Lower lobe of right lung (tissue), 2 donors: ENCODE results near the gene PARVG. TPM values are rescaled to one million over a fixed set of nuclear protein-coding genes. Genes with fewer than 3 reads are reported as not detected.

Experiments
- ATAC-seq, 2 donors: fragments of 200-7000 bp; cut with Tn5 transposase; one replicate each; pipeline ENCODE4 v1.9.1; 2020 to 2022; ENCODE audit warnings: mild to moderate bottlenecking in 2 of 2, moderate library complexity in 2 of 2
- DNase-seq: peaks from one replicate; pipeline ENCODE4 v3.0.0-alpha.2; 2020
- H3K27ac ChIP-seq: fragments of 200-600 bp; one replicate; pipeline ENCODE4 v1.8.0; 2022
- H3K27me3 ChIP-seq: fragments of 200-600 bp; one replicate; pipeline ENCODE4 v1.8.0; 2022; ENCODE audit warnings: low read depth
- H3K36me3 ChIP-seq: fragments of 200-600 bp; one replicate; pipeline ENCODE4 v1.8.0; 2022; ENCODE audit warnings: mild to moderate bottlenecking
- H3K4me1 ChIP-seq: fragments of 200-600 bp; one replicate; pipeline ENCODE4 v1.8.0; 2022
- H3K4me3 ChIP-seq: fragments of 200-600 bp; one replicate; pipeline ENCODE4 v1.8.0; 2022; ENCODE audit warnings: mild to moderate bottlenecking
- H3K9me3 ChIP-seq: fragments of 200-600 bp; one replicate; pipeline ENCODE4 v1.8.0; 2022
- CTCF ChIP-seq: fragments of 200-600 bp; IDR thresholded peaks from one replicate; pipeline ENCODE4 v1.8.0; 2022; ENCODE audit warnings: antibody characterized with exemption, mild to moderate bottlenecking
- intact Hi-C: fragments of 100-400 bp; cut with DNase I; formaldehyde crosslinking; loops from one replicate; pipeline ENCODE4 v1.11.0; 2022
- total RNA-seq: library from RNA; stranded (reverse); fragmentation: NEBNext Ultra II Directional; extraction: Animal tissue kit (Norgen Biotek cat#: 25700); gene quantifications from one replicate; pipeline ENCODE4 v1.2.1, GENCODE V29; 2021
- donor health status: DM: no; HTN: yes; CAD: no; lungs with severe emphysema.

PARVG gene
- total RNA-seq, 1 donor from 2014 or later, result 96.2 TPM

- intact Hi-C loops, result no loop called here
- H3K27me3 ChIP-seq, result peaks cover 3% of the 10 kb centered on the region
- no peak overlapping the region for H3K4me3 ChIP-seq
- no peak overlapping the region for H3K27ac ChIP-seq
- no peaks in the 10 kb centered on the region for H3K36me3 ChIP-seq
- DNase-seq (no peak), ATAC-seq (no peak)
- H3K4me1 ChIP-seq, result no peaks in the 10 kb centered on the region
- peaks cover 13% of the 10 kb centered on the region for H3K9me3 ChIP-seq
- no peak for TF ChIP-seq CTCF
Measured at GRCh38 chr22:44213489-44214043, 32.8 kb downstream of the PARVG start.

DNA sequence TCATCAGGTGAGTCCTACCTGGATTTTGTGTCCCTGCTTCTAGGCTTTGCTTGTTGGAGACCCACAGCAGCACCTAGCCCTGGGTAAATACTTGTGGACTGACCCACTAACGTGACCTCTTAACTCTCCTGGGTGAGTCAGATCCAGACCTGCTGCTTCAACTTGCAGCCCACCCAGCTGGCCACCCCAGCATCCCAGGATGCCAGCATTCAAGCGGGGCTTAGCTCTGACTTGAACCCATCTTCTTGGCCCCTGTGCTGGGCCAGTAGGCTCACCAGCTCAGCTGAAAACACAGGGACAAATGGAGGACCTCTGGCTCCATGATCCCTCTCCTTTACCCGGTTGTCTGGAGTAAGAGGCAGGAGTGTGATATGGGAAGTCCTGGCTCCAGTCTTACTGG, 33.5 kb downstream of the PARVG start:
- no peak overlapping the region for H3K4me3 ChIP-seq
- no peak for TF ChIP-seq CTCF
- intact Hi-C loops, result no loop called here
- peaks cover 13% of the 10 kb centered on the region for H3K9me3 ChIP-seq
- no peak overlapping the region for H3K27ac ChIP-seq
- ATAC-seq (no peak), DNase-seq (no peak)
- H3K4me1 ChIP-seq, result no peaks in the 10 kb centered on the region
- no peaks in the 10 kb centered on the region for H3K36me3 ChIP-seq
- peaks cover 3% of the 10 kb centered on the region for H3K27me3 ChIP-seq

GRCh38 chr22:44214764-44215163, 34.0 kb downstream of the PARVG start:
- DNase-seq (no peak), ATAC-seq (no peak)
- Histone ChIP-seq H3K36me3 (no peaks in the 10 kb centered on the region), H3K27me3 (peaks cover 3% of the 10 kb centered on the region), H3K9me3 (peaks cover 10% of the 10 kb centered on the region), H3K27ac (no peak overlapping the region), H3K4me1 (no peaks in the 10 kb centered on the region), H3K4me3 (no peak overlapping the region)
- TF ChIP-seq CTCF, result no peak
- intact Hi-C loops, result no loop called here

DNA sequence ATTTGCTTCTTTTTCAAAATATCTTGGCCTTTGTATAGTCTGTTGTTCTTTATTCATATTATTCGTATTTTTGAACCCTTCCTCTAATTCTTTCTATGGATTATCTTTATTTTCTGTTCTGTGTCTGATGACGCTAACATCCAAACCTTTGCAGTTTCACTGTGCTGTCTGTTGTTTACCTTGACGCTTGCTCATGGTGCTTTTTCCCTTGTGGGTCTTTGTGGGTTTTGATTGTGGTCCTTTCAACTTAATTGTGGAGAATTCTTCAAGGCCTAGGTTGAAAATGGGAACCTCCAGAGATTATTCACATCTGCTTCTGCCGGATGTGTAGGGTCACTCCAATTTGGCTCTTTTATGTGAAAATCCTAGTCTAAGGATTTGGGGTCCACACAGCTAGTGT, 34.6 kb downstream of the PARVG start:
- no peak for ATAC-seq

GRCh38 chr22:44217346-44217745, 36.6 kb downstream of the PARVG start:
- H3K36me3 ChIP-seq, result no peaks in the 10 kb centered on the region
- DNase-seq, result no peak
- H3K27ac ChIP-seq, result no peak overlapping the region
- H3K9me3 ChIP-seq, result peaks cover 6% of the 10 kb centered on the region
- intact Hi-C loops, result no loop called here
- no peak for TF ChIP-seq CTCF
- peaks cover 8% of the 10 kb centered on the region for H3K27me3 ChIP-seq
- no peak overlapping the region for H3K4me3 ChIP-seq
- H3K4me1 ChIP-seq, result no peaks in the 10 kb centered on the region
- ATAC-seq, result no peak

More for the DNA sequence above, 34.6 kb downstream of the PARVG start:
- intact Hi-C loops, result no loop called here
- Histone ChIP-seq H3K36me3 (no peaks in the 10 kb centered on the region), H3K27ac (no peak overlapping the region), H3K4me3 (no peak overlapping the region), H3K27me3 (peaks cover 3% of the 10 kb centered on the region), H3K9me3 (peaks cover 6% of the 10 kb centered on the region), H3K4me1 (no peaks in the 10 kb centered on the region)
- DNase-seq, result no peak
- TF ChIP-seq CTCF, result no peak
